ENCODE measurements around the gene HYAL3. TPM values are rescaled to one million over a fixed set of nuclear protein-coding genes. Genes with fewer than 3 reads are reported as not detected.

Gene HYAL3
- total and polyA plus RNA-seq, 2 experiments from 2014 or later: 7.6 to 9.6 TPM

- no peaks in the 10 kb centered on the region for H3K36me3 ChIP-seq (ENCODE audit: low read depth)
- H3K9me3 ChIP-seq (ENCODE audit: low read depth): no peaks in the 10 kb centered on the region
- H3K9me2 ChIP-seq (ENCODE audit: insufficient read depth): no peaks in the 10 kb centered on the region
- H2AFZ ChIP-seq: no peak overlapping the region
- no peaks in the 10 kb centered on the region for H4K20me1 ChIP-seq (ENCODE audit: insufficient read depth)
- H3K27me3 ChIP-seq (replicated peaks; ENCODE audit: insufficient read depth): no peaks in the 10 kb centered on the region
- no peak overlapping the region for H3K27ac ChIP-seq
- DNase-seq: no peak
- H3K79me2 ChIP-seq (ENCODE audit: insufficient read depth): peaks cover 39% of the 10 kb centered on the region
- no peak overlapping the region for H3K4me2 ChIP-seq (ENCODE audit: unreplicated experiment)
- WGBS, 2 experiments (ENCODE audit: low coverage in 1 of 2, low lambda C conversion rate in 2 of 2, missing lambda C conversion rate in 2 of 2): 63 to 65% methylated on average over 5 of the region's 5 CpGs
- in situ Hi-C loops (cut with MboI): no loop called here
- H3K4me1 ChIP-seq (ENCODE audit: insufficient read depth): peaks cover 21% of the 10 kb centered on the region
- no peak overlapping the region for H3K9ac ChIP-seq
- peaks cover 5% of the 10 kb centered on the region for H3F3A ChIP-seq (ENCODE audit: insufficient read depth)
- TF ChIP-seq EZH2 (IDR thresholded peaks at IDR 0.05; ENCODE audit: insufficient read depth, poor library complexity, severe bottlenecking) (no peak), EZH2phosphoT487 (IDR thresholded peaks at IDR 0.05; ENCODE audit: insufficient read depth, low read depth) (no peak)
- H3K4me3 ChIP-seq: no peak overlapping the region
These were observed 24.5 kb upstream of the HYAL3 start for GRCh38 chr3:50323614-50324199.

GRCh38 chr3:50323092-50323600 is 23.9 kb upstream of the HYAL3 start:
- Histone ChIP-seq H3K4me1 (ENCODE audit: insufficient read depth) (peaks cover 17% of the 10 kb centered on the region), H3K9ac (no peak overlapping the region), H2AFZ (no peak overlapping the region), H3K27me3 (replicated peaks; ENCODE audit: insufficient read depth) (no peaks in the 10 kb centered on the region), H4K20me1 (ENCODE audit: insufficient read depth) (no peaks in the 10 kb centered on the region), H3K27ac (no peak overlapping the region), H3K36me3 (ENCODE audit: low read depth) (no peaks in the 10 kb centered on the region), H3K4me3 (no peak overlapping the region), H3K9me3 (ENCODE audit: low read depth) (no peaks in the 10 kb centered on the region), H3F3A (ENCODE audit: insufficient read depth) (no peaks in the 10 kb centered on the region), H3K79me2 (ENCODE audit: insufficient read depth) (peaks cover 44% of the 10 kb centered on the region), H3K9me2 (ENCODE audit: insufficient read depth) (no peaks in the 10 kb centered on the region), H3K4me2 (ENCODE audit: unreplicated experiment) (no peak overlapping the region)
- 57 to 64% methylated on average over 4 of the region's 4 CpGs for WGBS, 2 experiments (ENCODE audit: low coverage in 1 of 2, low lambda C conversion rate in 2 of 2, missing lambda C conversion rate in 2 of 2)
- DNase-seq: no peak
- in situ Hi-C loops (cut with MboI): no loop called here
- TF ChIP-seq EZH2 (IDR thresholded peaks at IDR 0.05; ENCODE audit: insufficient read depth, poor library complexity, severe bottlenecking) (no peak), EZH2phosphoT487 (IDR thresholded peaks at IDR 0.05; ENCODE audit: insufficient read depth, low read depth) (no peak)

- in situ Hi-C loops (cut with MboI): no loop called here
- TF ChIP-seq EZH2 (IDR thresholded peaks at IDR 0.05; ENCODE audit: insufficient read depth, poor library complexity, severe bottlenecking) (no peak), EZH2phosphoT487 (IDR thresholded peaks at IDR 0.05; ENCODE audit: insufficient read depth, low read depth) (no peak)
- no peaks in the 10 kb centered on the region for H4K20me1 ChIP-seq (ENCODE audit: insufficient read depth)
These were observed 23.3 kb upstream of the HYAL3 start, which contains the start of gene HYAL2 for GRCh38 chr3:50322386-50323091. TSS of gene HYAL2 (minus strand) at chr3:50322745. CDS start at chr3:50320489, 2,256 bp downstream.

GRCh38 chr3:50322115-50322385 is 22.8 kb upstream of the HYAL3 start:
- no peaks in the 10 kb centered on the region for H4K20me1 ChIP-seq (ENCODE audit: insufficient read depth)
- in situ Hi-C loops (cut with MboI): no loop called here
- H3K4me1 ChIP-seq (ENCODE audit: insufficient read depth): peaks cover 14% of the 10 kb centered on the region
- peak overlapping the region; percentile 96 for H3K9ac ChIP-seq
- H3K79me2 ChIP-seq (ENCODE audit: insufficient read depth): peaks cover 36% of the 10 kb centered on the region
- DNase-seq: no peak
- H3K27ac ChIP-seq: no peak overlapping the region
- H2AFZ ChIP-seq: peak overlapping the region; percentile 93
- TF ChIP-seq EZH2phosphoT487 (IDR thresholded peaks at IDR 0.05; ENCODE audit: insufficient read depth, low read depth): no peak
- no peak for TF ChIP-seq EZH2 (IDR thresholded peaks at IDR 0.05; ENCODE audit: insufficient read depth, poor library complexity, severe bottlenecking)
- no peaks in the 10 kb centered on the region for H3K9me2 ChIP-seq (ENCODE audit: insufficient read depth)
- no peaks in the 10 kb centered on the region for H3K36me3 ChIP-seq (ENCODE audit: low read depth)
- H3K27me3 ChIP-seq (replicated peaks; ENCODE audit: insufficient read depth): no peaks in the 10 kb centered on the region
- no peaks in the 10 kb centered on the region for H3K9me3 ChIP-seq (ENCODE audit: low read depth)
- H3K4me3 ChIP-seq: peak overlapping the region; percentile 91
- H3K4me2 ChIP-seq (ENCODE audit: unreplicated experiment): peak overlapping the region; percentile 91
- 30 to 46% methylated on average over 11 to 14 of the region's 14 CpGs for WGBS, 2 experiments (ENCODE audit: low coverage in 1 of 2, low lambda C conversion rate in 2 of 2, missing lambda C conversion rate in 2 of 2)
- no peaks in the 10 kb centered on the region for H3F3A ChIP-seq (ENCODE audit: insufficient read depth)

More at GRCh38 chr3:50322386-50323091, 23.3 kb upstream of the HYAL3 start, which contains the start of gene HYAL2:
- Histone ChIP-seq H3K36me3 (ENCODE audit: low read depth) (no peaks in the 10 kb centered on the region), H3K9ac (peak within 1 kb of the TSS; percentile 96), H3K4me1 (ENCODE audit: insufficient read depth) (peaks cover 17% of the 10 kb centered on the region), H3K9me2 (ENCODE audit: insufficient read depth) (no peaks in the 10 kb centered on the region), H2AFZ (peak within 1 kb of the TSS; percentile 93), H3K4me2 (ENCODE audit: unreplicated experiment) (peak within 1 kb of the TSS; percentile 91), H3K27me3 (replicated peaks; ENCODE audit: insufficient read depth) (no peaks in the 10 kb centered on the region), H3K79me2 (ENCODE audit: insufficient read depth) (peaks cover 41% of the 10 kb centered on the region), H3F3A (ENCODE audit: insufficient read depth) (no peaks in the 10 kb centered on the region), H3K9me3 (ENCODE audit: low read depth) (no peaks in the 10 kb centered on the region), H3K27ac (peak within 1 kb of the TSS; percentile 90), H3K4me3 (peak within 1 kb of the TSS; percentile 91)
- 64 to 69% methylated on average over 28 to 31 of the region's 31 CpGs for WGBS, 2 experiments (ENCODE audit: low coverage in 1 of 2, low lambda C conversion rate in 2 of 2, missing lambda C conversion rate in 2 of 2)
- DNase-seq: no peak

Measured in GM23248 (cell line).